Measurements from ENCODE around the gene CTSA.

DNA sequence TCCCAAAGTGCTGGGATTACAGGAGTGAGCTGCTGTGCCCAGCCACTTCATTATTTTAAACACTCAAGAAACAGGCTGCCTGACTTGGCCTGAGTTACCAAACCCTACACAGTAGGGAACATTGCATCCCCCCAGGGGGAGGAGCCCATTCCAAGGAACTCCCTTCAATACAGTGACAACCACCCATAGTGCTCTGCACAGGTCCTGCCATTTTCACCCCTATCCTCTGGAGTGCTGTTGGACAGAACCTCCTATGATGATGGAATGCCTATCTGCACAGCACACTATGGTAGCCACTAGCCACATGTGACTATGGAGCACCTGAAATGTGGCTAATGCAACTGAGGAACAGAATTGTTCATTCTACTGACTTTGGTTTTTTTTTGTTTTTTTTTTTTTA is 45.7 kb upstream of the CTSA start:
- TF ChIP-seq, protein P1, sequence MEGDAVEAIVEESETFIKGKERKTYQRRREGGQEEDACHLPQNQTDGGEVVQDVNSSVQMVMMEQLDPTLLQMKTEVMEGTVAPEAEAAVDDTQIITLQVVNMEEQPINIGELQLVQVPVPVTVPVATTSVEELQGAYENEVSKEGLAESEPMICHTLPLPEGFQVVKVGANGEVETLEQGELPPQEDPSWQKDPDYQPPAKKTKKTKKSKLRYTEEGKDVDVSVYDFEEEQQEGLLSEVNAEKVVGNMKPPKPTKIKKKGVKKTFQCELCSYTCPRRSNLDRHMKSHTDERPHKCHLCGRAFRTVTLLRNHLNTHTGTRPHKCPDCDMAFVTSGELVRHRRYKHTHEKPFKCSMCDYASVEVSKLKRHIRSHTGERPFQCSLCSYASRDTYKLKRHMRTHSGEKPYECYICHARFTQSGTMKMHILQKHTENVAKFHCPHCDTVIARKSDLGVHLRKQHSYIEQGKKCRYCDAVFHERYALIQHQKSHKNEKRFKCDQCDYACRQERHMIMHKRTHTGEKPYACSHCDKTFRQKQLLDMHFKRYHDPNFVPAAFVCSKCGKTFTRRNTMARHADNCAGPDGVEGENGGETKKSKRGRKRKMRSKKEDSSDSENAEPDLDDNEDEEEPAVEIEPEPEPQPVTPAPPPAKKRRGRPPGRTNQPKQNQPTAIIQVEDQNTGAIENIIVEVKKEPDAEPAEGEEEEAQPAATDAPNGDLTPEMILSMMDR (IDR thresholded peaks at IDR 0.05 in 2 of 3, conservative IDR thresholded peaks at IDR 0.05 in 1 of 3; ENCODE audit: insufficient read depth in 2 of 3, low read depth in 1 of 3, low read length in 3 of 3): no peak
- TF ChIP-seq TAF1 (IDR thresholded peaks at IDR 0.05; ENCODE audit: control insufficient read depth, extremely low read depth, insufficient read depth, low read length, severe bottlenecking): no peak
- TF ChIP-seq NCOA6 (IDR thresholded peaks at IDR 0.05): no peak
- TF ChIP-seq ZNF707 (CRISPR knock-in tag; conservative IDR thresholded peaks at IDR 0.05): no peak

Data from K562 (cell line).